Panc1 (cell line): ENCODE results near the gene EEF2. TPM values are rescaled to one million over a fixed set of nuclear protein-coding genes. Genes with fewer than 3 reads are reported as not detected.

Experiments
- ATAC-seq: fragments of 200-7000 bp; cut with Tn5 transposase; 2 replicates; pipeline ENCODE4 v1.9.1; 2020; ENCODE audit warnings: mild to moderate bottlenecking, moderate library complexity
- BruUV-seq: library from RNA; stranded (reverse); fragments of 400-500 nt; replicated peaks from 2 replicates; lab custom pipeline; 2021; lab: Mats Ljungman, UMichigan
- CTCF ChIA-PET: fragments of 300-600 bp; sonication (Branson Sonifier 250); formaldehyde crosslinking; loops from one replicate; lab custom pipeline; 2022; ENCODE audit warnings: antibody characterized with exemption; lab: Charles Lee
- POLR2A ChIA-PET: fragments of 300-600 bp; sonication (Branson Sonifier 250); formaldehyde crosslinking; loops from one replicate; lab custom pipeline; 2022; ENCODE audit warnings: antibody characterized with exemption; lab: Charles Lee
- DNase-seq: peaks from one replicate; pipeline ENCODE4 v3.0.0-alpha.2; 2010; ENCODE audit warnings: low read depth, low spot score
- H3K27ac ChIP-seq: 2 replicates; pipeline ENCODE4 v1.5.1; 2011; ENCODE audit warnings: mild to moderate bottlenecking, low read length, inconsistent platforms
- H3K27me3 ChIP-seq: fragments of 200-500 bp; sonication (Bioruptor generic); 2 replicates; pipeline ENCODE4 v1.6.0; 2014; ENCODE audit warnings: low read length, inconsistent platforms; ENCODE audit not compliant: control insufficient read depth, insufficient read depth
- H3K36me3 ChIP-seq: fragments of 200-500 bp; sonication (Bioruptor generic); 2 replicates; pipeline ENCODE4 v1.5.1; 2014; ENCODE audit warnings: inconsistent platforms, mild to moderate bottlenecking, low read length, moderate library complexity; ENCODE audit not compliant: control insufficient read depth, insufficient read depth
- H3K4me1 ChIP-seq: 2 replicates; pipeline ENCODE4 v1.5.1; 2011; ENCODE audit warnings: inconsistent platforms, mild to moderate bottlenecking, low read length, moderate library complexity; ENCODE audit not compliant: control insufficient read depth, insufficient read depth
- H3K4me3 ChIP-seq, 2 experiments: 2 replicates each; pipeline ENCODE4 v1.5.1; 2011 to 2012; ENCODE audit warnings: low read depth in 2 of 2, low read length in 2 of 2, mild to moderate bottlenecking in 2 of 2, inconsistent platforms in 1 of 2, moderate library complexity in 1 of 2
- H3K9me3 ChIP-seq: fragments of 200-500 bp; sonication (Bioruptor generic); 2 replicates; pipeline ENCODE4 v1.5.1; 2014; ENCODE audit warnings: low read depth, mild to moderate bottlenecking, inconsistent platforms, low read length, moderate library complexity; ENCODE audit not compliant: control insufficient read depth, insufficient read depth
- CTCF ChIP-seq: fragments of 450-650 bp; IDR thresholded peaks from 2 replicates; pipeline ENCODE4 v1.5.1; 2017; ENCODE audit warnings: mild to moderate bottlenecking
- POLR2AphosphoS5 ChIP-seq: IDR thresholded peaks from 2 replicates; pipeline ENCODE4 v1.6.1; 2012; ENCODE audit warnings: mild to moderate bottlenecking, low read depth, low read length, moderate library complexity
- REST ChIP-seq, 2 experiments: IDR thresholded peaks; 2 replicates each; pipeline ENCODE4 v1.6.1; 2011 to 2012; ENCODE audit warnings: low read depth in 2 of 2, control low read depth in 1 of 2, low read length in 1 of 2, mild to moderate bottlenecking in 1 of 2, moderate library complexity in 1 of 2; ENCODE audit not compliant: insufficient read depth in 1 of 2
- SIN3A ChIP-seq: IDR thresholded peaks from 2 replicates; pipeline ENCODE4 v1.6.1; 2012; ENCODE audit warnings: low read depth, mild to moderate bottlenecking, low read length, moderate library complexity, borderline replicate concordance; ENCODE audit not compliant: insufficient read depth
- TCF7L2 ChIP-seq: IDR thresholded peaks from 2 replicates; pipeline ENCODE4 v1.6.1; 2011; ENCODE audit warnings: mild to moderate bottlenecking, low read depth, low read length, inconsistent platforms
- in situ Hi-C: cut with HindIII; loops from 2 replicates; pipeline ENCODE4 v1.10.0; 2016; ENCODE audit warnings: low sequenced_read_pairs, low pct_unique_long_range_greater_than_20kb
- intact Hi-C: fragments of 100-400 bp; cut with micrococcal nuclease; formaldehyde crosslinking; loops from one replicate; pipeline ENCODE4 v1.10.0; 2022; ENCODE audit not compliant: unreplicated experiment
- total RNA-seq: library from RNA; stranded (reverse); gene quantifications from one replicate; pipeline ENCODE4 v1.2.1, GENCODE V29; 2021; ENCODE audit not compliant: unreplicated experiment

EEF2 gene
- total RNA-seq, 1 experiment from 2014 or later = 1,391 TPM

- CTCF ChIA-PET = no interaction called here
- intact Hi-C loops = no loop called here
- H3K4me1 ChIP-seq = peaks cover 16% of the 10 kb centered on the region
- no peak overlapping the region for H3K4me3 ChIP-seq
- BruUV-seq = no TSS peak
- DNase-seq = no peak
- TF ChIP-seq REST (IDR thresholded peaks at IDR 0.05; ENCODE audit: insufficient read depth in 1 of 2, low read depth in 2 of 2, low read length in 1 of 2) (no peak), POLR2AphosphoS5 (no peak), TCF7L2 (no peak), CTCF (no peak), SIN3A (no peak)
- 0 out of 2 replicates have a peak, but pooled peaks cover 2% of the 10 kb centered on the region for H3K36me3 ChIP-seq
- H3K27me3 ChIP-seq = no peaks in the 10 kb centered on the region
- POLR2A ChIA-PET = no interaction called here
- H3K27ac ChIP-seq = no peak overlapping the region
- ATAC-seq = no peak
- in situ Hi-C loops = no loop called here
- no peaks in the 10 kb centered on the region for H3K9me3 ChIP-seq
These were observed 25.5 kb upstream of the EEF2 start for GRCh38 chr19:4010808-4011110.

GRCh38 chr19:4009990-4010807, 24.9 kb upstream of the EEF2 start:
- ChIA-PET CTCF (no interaction called here), POLR2A (no interaction called here)
- no peak for DNase-seq
- BruUV-seq = no TSS peak
- in situ Hi-C loops (no loop called here), intact Hi-C loops (no loop called here)
- Histone ChIP-seq H3K36me3 (0 out of 2 replicates have a peak, but pooled peaks cover 2% of the 10 kb centered on the region), H3K4me3 (no peak overlapping the region), H3K27me3 (no peaks in the 10 kb centered on the region), H3K4me1 (peaks cover 16% of the 10 kb centered on the region), H3K9me3 (no peaks in the 10 kb centered on the region), H3K27ac (no peak overlapping the region)
- no peak for ATAC-seq
- TF ChIP-seq REST (IDR thresholded peaks at IDR 0.05; ENCODE audit: insufficient read depth in 1 of 2, low read depth in 2 of 2, low read length in 1 of 2) (no peak), SIN3A (no peak), POLR2AphosphoS5 (no peak), TCF7L2 (no peak), CTCF (no peak)
